OCI-LY1 (cell line): Measurements from ENCODE around the gene GLRB.

ENCODE experiments used
- H2AFZ ChIP-seq: fragments of 200-600 bp; sonication (generic), shearing (Covaris generic); 2 replicates; pipeline ENCODE4 v1.6.0; 2014; ENCODE audit warnings: antibody characterized with exemption, mild to moderate bottlenecking, low read length
- H3F3A ChIP-seq: fragments of 200-600 bp; sonication (generic), shearing (Covaris generic); 2 replicates; pipeline ENCODE4 v1.6.0; 2014; ENCODE audit warnings: mild to moderate bottlenecking, antibody characterized with exemption, low read length, moderate library complexity; ENCODE audit not compliant: insufficient read depth
- H3K27ac ChIP-seq: fragments of 200-600 bp; sonication (generic); 2 replicates; pipeline ENCODE4 v1.5.1; 2014; ENCODE audit warnings: low read length, mixed run types, mild to moderate bottlenecking, low read depth; ENCODE audit not compliant: poor library complexity, severe bottlenecking
- H3K27me3 ChIP-seq: fragments of 200-600 bp; sonication (generic); 2 replicates; pipeline ENCODE4 v1.6.0; 2014; ENCODE audit warnings: antibody characterized with exemption, mild to moderate bottlenecking, low read length, moderate library complexity; ENCODE audit not compliant: insufficient read depth
- H3K36me3 ChIP-seq: fragments of 200-600 bp; sonication (generic); 2 replicates; pipeline ENCODE4 v1.6.1; 2014; ENCODE audit warnings: mild to moderate bottlenecking, antibody characterized with exemption, low read length, moderate library complexity, mixed read lengths; ENCODE audit not compliant: insufficient read depth
- H3K4me1 ChIP-seq: fragments of 200-600 bp; sonication (generic); 2 replicates; pipeline ENCODE4 v1.5.1; 2014; ENCODE audit warnings: mild to moderate bottlenecking, low read length, moderate library complexity; ENCODE audit not compliant: insufficient read depth, severe bottlenecking
- H3K4me2 ChIP-seq: fragments of 200-600 bp; sonication (generic), shearing (Covaris generic); 2 replicates; pipeline ENCODE4 v1.6.1; 2014; ENCODE audit warnings: low read length
- H3K4me3 ChIP-seq: fragments of 200-600 bp; sonication (generic); 2 replicates; pipeline ENCODE4 v1.5.1; 2014; ENCODE audit warnings: low read length, low read depth, mild to moderate bottlenecking, mixed read lengths; ENCODE audit not compliant: poor library complexity, severe bottlenecking
- H3K79me2 ChIP-seq: fragments of 200-600 bp; shearing (Covaris generic); 2 replicates; pipeline ENCODE4 v1.6.1; 2016; ENCODE audit warnings: mixed run types, low read length, mixed read lengths; ENCODE audit not compliant: insufficient read depth
- H3K9ac ChIP-seq: fragments of 200-600 bp; sonication (generic), shearing (Covaris generic); 2 replicates; pipeline ENCODE4 v1.6.1; 2014; ENCODE audit warnings: mild to moderate bottlenecking, low read length, mixed read lengths
- H3K9me2 ChIP-seq: fragments of 200-600 bp; sonication (generic), shearing (Covaris generic); 2 replicates; pipeline ENCODE4 v1.6.1; 2014; ENCODE audit warnings: low read depth, mild to moderate bottlenecking, low read length, mixed read lengths
- H3K9me3 ChIP-seq: fragments of 200-600 bp; shearing (Covaris generic); 2 replicates; pipeline ENCODE4 v1.6.1; 2014; ENCODE audit warnings: low read length, mixed read lengths
- H4K20me1 ChIP-seq: fragments of 200-600 bp; sonication (generic), shearing (Covaris generic); 2 replicates; pipeline ENCODE4 v1.6.0; 2016; ENCODE audit warnings: mild to moderate bottlenecking, low read length; ENCODE audit not compliant: insufficient read depth
- EZH2 ChIP-seq: fragments of 200-600 bp; sonication (generic), shearing (Covaris generic); IDR thresholded peaks from 2 replicates; pipeline ENCODE4 v1.8.0; 2017; ENCODE audit warnings: borderline replicate concordance, mixed run types, mild to moderate bottlenecking, antibody characterized with exemption, low read length, moderate library complexity, mixed read lengths
- TF ChIP-seq, protein P1 (sequence below): fragments of 200-600 bp; sonication (generic), shearing (Covaris generic); IDR thresholded peaks from 2 replicates; pipeline ENCODE4 v1.5.1; 2017; ENCODE audit warnings: mild to moderate bottlenecking, antibody characterized with exemption, low read length, moderate library complexity, mixed read lengths

Gene GLRB

GRCh38 chr4:157151711-157152110, 75.8 kb downstream of the GLRB start:
- no peak overlapping the region for H2AFZ ChIP-seq
- H3F3A ChIP-seq: no peaks in the 10 kb centered on the region
- H4K20me1 ChIP-seq: no peaks in the 10 kb centered on the region
- no peaks in the 10 kb centered on the region for H3K9me2 ChIP-seq
- no peaks in the 10 kb centered on the region for H3K27me3 ChIP-seq
- no peak overlapping the region for H3K9ac ChIP-seq
- no peaks in the 10 kb centered on the region for H3K9me3 ChIP-seq
- no peak overlapping the region for H3K27ac ChIP-seq
- H3K4me1 ChIP-seq: no peaks in the 10 kb centered on the region
- no peak for TF ChIP-seq EZH2
- TF ChIP-seq, protein P1, sequence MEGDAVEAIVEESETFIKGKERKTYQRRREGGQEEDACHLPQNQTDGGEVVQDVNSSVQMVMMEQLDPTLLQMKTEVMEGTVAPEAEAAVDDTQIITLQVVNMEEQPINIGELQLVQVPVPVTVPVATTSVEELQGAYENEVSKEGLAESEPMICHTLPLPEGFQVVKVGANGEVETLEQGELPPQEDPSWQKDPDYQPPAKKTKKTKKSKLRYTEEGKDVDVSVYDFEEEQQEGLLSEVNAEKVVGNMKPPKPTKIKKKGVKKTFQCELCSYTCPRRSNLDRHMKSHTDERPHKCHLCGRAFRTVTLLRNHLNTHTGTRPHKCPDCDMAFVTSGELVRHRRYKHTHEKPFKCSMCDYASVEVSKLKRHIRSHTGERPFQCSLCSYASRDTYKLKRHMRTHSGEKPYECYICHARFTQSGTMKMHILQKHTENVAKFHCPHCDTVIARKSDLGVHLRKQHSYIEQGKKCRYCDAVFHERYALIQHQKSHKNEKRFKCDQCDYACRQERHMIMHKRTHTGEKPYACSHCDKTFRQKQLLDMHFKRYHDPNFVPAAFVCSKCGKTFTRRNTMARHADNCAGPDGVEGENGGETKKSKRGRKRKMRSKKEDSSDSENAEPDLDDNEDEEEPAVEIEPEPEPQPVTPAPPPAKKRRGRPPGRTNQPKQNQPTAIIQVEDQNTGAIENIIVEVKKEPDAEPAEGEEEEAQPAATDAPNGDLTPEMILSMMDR: no peak
- no peaks in the 10 kb centered on the region for H3K79me2 ChIP-seq
- no peak overlapping the region for H3K4me2 ChIP-seq
- no peaks in the 10 kb centered on the region for H3K36me3 ChIP-seq
- no peak overlapping the region for H3K4me3 ChIP-seq

- H2AFZ ChIP-seq: no peak overlapping the region
- no peak overlapping the region for H3K27ac ChIP-seq
- H3K4me2 ChIP-seq: no peak overlapping the region
- H3K9ac ChIP-seq: no peak overlapping the region
- H3K9me2 ChIP-seq: no peaks in the 10 kb centered on the region
- H3K4me1 ChIP-seq: no peaks in the 10 kb centered on the region
- no peaks in the 10 kb centered on the region for H3F3A ChIP-seq
- H3K4me3 ChIP-seq: no peak overlapping the region
- H3K9me3 ChIP-seq: no peaks in the 10 kb centered on the region
- TF ChIP-seq, protein P1: no peak
- no peak for TF ChIP-seq EZH2
- H3K36me3 ChIP-seq: no peaks in the 10 kb centered on the region
- H3K79me2 ChIP-seq: no peaks in the 10 kb centered on the region
- no peaks in the 10 kb centered on the region for H3K27me3 ChIP-seq
- no peaks in the 10 kb centered on the region for H4K20me1 ChIP-seq
These were observed 90.1 kb downstream of the GLRB start for GRCh38 chr4:157165935-157166610.

GRCh38 chr4:157170321-157170720, 94.4 kb downstream of the GLRB start:
- TF ChIP-seq, protein P1: no peak
- no peak for TF ChIP-seq EZH2

More at GRCh38 chr4:157170321-157170720, 94.4 kb downstream of the GLRB start:
- H3K9me2 ChIP-seq: no peaks in the 10 kb centered on the region
- no peak overlapping the region for H3K4me3 ChIP-seq
- H3K9me3 ChIP-seq: no peaks in the 10 kb centered on the region
- H3K27ac ChIP-seq: no peak overlapping the region
- H3K4me2 ChIP-seq: no peak overlapping the region
- no peak overlapping the region for H3K9ac ChIP-seq
- H3K4me1 ChIP-seq: no peaks in the 10 kb centered on the region
- H3K27me3 ChIP-seq: no peaks in the 10 kb centered on the region
- no peaks in the 10 kb centered on the region for H3K79me2 ChIP-seq
- H4K20me1 ChIP-seq: no peaks in the 10 kb centered on the region
- no peaks in the 10 kb centered on the region for H3F3A ChIP-seq
- no peaks in the 10 kb centered on the region for H3K36me3 ChIP-seq
- no peak overlapping the region for H2AFZ ChIP-seq
